ENCODE measurements around the gene APOC3. TPM values are rescaled to one million over a fixed set of nuclear protein-coding genes. Genes with fewer than 3 reads are reported as not detected.

Gene APOC3
- total and polyA plus RNA-seq, 8 donors = 0.32 to 2.1 (median 0.62) TPM; not detected in 3

DNA sequence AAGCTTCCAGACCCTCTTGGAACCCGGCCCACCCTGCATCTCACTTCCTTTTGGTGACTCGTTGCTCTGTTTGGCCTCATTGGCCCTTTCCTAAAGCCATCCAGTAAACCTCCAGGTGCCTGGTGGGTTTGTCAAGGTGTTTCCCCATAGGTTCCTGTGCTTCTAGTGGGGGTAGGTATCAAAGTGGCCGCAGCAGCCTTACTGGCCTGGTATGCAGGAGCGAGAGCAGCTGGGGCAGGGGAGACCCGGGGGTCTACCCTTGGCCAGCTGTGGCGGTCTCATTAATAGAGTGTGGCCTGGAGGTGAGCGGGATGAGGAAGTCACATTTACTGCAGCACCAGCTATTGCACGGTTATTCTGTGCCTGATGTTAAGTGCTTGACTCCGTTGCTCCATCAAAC lies 10.7 kb upstream of the APOC3 start:
- Histone ChIP-seq H3K4me3 (no peak overlapping the region), H3K27ac (no peak overlapping the region), H3K27me3 (no peaks in the 10 kb centered on the region), H3K36me3 (no peaks in the 10 kb centered on the region), H3K4me1 (no peaks in the 10 kb centered on the region), H3K9me3 (no peaks in the 10 kb centered on the region)
- intact Hi-C loops (cut with DNase I) = no loop called here
- TF ChIP-seq, protein P1, sequence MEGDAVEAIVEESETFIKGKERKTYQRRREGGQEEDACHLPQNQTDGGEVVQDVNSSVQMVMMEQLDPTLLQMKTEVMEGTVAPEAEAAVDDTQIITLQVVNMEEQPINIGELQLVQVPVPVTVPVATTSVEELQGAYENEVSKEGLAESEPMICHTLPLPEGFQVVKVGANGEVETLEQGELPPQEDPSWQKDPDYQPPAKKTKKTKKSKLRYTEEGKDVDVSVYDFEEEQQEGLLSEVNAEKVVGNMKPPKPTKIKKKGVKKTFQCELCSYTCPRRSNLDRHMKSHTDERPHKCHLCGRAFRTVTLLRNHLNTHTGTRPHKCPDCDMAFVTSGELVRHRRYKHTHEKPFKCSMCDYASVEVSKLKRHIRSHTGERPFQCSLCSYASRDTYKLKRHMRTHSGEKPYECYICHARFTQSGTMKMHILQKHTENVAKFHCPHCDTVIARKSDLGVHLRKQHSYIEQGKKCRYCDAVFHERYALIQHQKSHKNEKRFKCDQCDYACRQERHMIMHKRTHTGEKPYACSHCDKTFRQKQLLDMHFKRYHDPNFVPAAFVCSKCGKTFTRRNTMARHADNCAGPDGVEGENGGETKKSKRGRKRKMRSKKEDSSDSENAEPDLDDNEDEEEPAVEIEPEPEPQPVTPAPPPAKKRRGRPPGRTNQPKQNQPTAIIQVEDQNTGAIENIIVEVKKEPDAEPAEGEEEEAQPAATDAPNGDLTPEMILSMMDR (IDR thresholded peaks at IDR 0.05) = no peak
- DNase-seq = no peak
- no peak for ATAC-seq

DNA sequence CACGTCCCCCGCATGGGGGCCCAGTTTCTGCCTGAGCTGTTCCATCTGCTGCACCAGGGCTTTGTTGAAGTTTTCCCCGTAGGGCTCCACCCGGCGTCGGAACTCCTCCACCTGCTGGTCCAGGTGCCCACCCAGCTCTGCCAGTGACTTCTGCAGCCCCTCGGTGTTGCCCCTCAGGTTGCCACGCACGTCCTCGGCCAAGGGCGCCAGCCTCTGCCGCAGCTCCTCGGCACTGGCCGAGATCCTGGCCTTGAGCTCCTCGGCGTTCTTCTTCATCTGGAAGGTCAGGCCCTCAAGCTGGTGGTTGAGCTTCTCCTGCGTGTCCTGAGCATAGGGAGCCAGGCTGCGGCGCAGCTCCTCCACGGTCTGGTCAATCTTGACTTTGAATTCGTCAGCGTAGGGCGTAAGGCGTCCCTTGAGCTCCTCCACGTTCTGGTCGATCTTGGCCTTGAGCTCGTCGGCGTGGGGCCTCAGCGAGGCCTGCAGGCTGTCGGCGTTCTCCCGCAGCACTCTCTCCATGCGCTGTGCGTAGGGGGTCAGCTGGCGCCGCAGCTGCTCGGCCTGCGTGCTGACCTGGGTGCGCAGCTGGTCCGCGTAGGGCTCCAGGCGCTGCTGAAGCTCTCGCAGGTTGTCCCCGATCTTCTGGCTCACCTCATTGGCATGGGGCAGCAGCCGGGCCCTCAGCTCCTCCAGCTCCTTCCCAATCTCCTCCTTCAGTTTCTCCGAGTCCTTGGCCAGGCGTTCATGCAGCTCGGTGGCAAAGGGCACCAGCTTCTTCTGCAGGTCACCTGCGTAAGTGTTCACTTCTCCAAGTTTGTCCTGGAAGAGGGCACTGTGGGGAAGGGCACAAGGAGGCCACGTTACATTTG lies 8.4 kb upstream of the APOC3 start:
- intact Hi-C loops (cut with DNase I) = no loop called here
- no peak overlapping the region for H3K4me3 ChIP-seq
- no peak for DNase-seq
- no peaks in the 10 kb centered on the region for H3K27me3 ChIP-seq
- no peaks in the 10 kb centered on the region for H3K4me1 ChIP-seq
- TF ChIP-seq, protein P1 (IDR thresholded peaks at IDR 0.05) = no peak
- H3K36me3 ChIP-seq = no peaks in the 10 kb centered on the region
- no peak overlapping the region for H3K27ac ChIP-seq
- no peaks in the 10 kb centered on the region for H3K9me3 ChIP-seq
- no peak for ATAC-seq

DNA sequence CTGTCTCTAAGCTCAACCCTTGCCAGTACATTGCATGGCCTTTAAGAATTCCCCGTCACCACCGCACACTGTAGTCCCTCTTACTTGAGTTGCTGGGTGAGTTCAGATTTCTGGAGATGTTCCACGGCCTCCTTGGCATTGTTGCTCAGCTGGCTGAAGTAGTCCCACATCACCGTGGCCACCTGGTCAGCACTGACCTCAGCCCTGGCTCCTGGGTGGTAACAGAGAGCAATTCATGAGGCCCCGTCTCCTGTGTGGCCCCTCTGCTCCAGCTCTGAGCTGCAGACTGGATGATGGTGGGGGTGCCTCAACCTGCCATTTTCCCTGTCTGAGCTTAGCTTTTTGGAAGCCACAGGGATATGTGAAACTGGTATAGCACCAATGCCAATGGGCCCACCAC lies 7.1 kb upstream of the APOC3 start:
- Histone ChIP-seq H3K27me3 (no peaks in the 10 kb centered on the region), H3K27ac (no peak overlapping the region), H3K9me3 (no peaks in the 10 kb centered on the region), H3K4me3 (no peak overlapping the region), H3K36me3 (no peaks in the 10 kb centered on the region), H3K4me1 (no peaks in the 10 kb centered on the region)
- ATAC-seq = no peak
- TF ChIP-seq, protein P1 (IDR thresholded peaks at IDR 0.05) = no peak
- intact Hi-C loops (cut with DNase I) = no loop called here
- DNase-seq = no peak

DNA sequence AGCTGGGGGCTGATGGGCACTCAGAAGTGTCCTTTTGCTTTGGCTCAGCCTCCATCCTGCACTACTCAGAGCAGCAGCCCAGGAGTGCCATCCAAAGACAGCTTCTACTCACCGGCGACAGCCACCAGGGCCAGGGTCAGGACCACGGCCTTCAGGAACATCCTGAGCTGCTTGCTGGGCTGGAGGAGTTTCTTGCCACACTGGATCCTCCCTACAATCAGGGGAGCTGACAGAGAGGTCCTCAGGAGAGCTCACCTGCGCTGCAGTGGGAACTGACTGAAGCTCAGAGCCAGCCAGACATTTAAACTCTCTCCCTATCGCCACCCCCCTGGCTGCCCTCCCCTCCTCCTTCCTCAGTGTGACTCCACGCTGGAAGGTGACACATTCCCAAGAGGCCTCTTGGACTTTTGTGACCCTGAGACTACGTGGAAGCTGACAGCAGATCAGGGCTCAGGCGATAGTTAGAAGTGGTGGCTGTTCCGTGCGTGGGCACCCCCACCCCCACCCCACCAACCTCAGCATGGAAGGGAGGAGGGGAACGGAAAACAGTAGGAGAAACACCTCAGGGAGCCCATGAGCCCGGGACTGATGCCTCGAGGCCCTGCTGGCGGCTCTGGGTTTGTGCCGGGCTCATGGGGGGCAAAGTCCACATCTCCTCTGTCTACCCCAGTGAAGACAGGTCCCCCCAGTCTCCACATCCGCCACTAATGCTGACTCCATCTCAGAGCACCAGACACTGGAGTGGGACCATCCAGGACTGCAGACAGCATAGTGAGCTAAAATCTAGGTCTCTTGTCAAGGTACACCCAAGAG lies 6.5 kb upstream of the APOC3 start, which contains the start of gene APOA4:
Gene APOA4, minus strand, starts transcription at position 274 of the 813 bp plus-strand sequence. Its CDS starts 113 bp downstream, at position 161.
- no peaks in the 10 kb centered on the region for H3K36me3 ChIP-seq
- H3K9me3 ChIP-seq = no peaks in the 10 kb centered on the region
- no peaks in the 10 kb centered on the region for H3K4me1 ChIP-seq
- H3K27ac ChIP-seq = no peak within 1 kb of the TSS
- no peak for ATAC-seq
- intact Hi-C loops (cut with DNase I) = no loop called here
- TF ChIP-seq, protein P1 (IDR thresholded peaks at IDR 0.05) = no peak
- no peaks in the 10 kb centered on the region for H3K27me3 ChIP-seq
- no peak for DNase-seq
- H3K4me3 ChIP-seq = no peak within 1 kb of the TSS

DNA sequence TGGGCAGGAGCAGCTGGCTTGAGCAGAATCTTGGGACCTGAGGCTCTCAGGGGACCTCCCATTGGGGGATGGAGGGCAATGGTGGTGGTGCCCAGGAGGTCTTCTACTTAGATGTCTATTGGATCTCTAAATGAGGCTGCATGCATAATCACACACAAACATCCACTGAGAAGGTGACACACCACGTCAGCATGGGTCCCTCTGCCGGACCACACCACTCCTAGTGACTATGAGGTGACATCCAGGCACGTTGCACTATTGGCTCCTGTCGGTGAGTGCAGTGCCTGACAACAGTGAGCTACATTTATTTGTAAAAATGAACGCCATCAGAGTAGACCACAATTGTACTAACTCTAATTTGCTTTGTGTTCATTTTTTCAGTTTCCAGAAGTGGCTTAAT lies 4.3 kb upstream of the APOC3 start:
- intact Hi-C loops (cut with DNase I) = no loop called here
- H3K9me3 ChIP-seq = no peaks in the 10 kb centered on the region
- no peak overlapping the region for H3K4me3 ChIP-seq
- no peaks in the 10 kb centered on the region for H3K36me3 ChIP-seq
- DNase-seq = no peak
- H3K27me3 ChIP-seq = no peaks in the 10 kb centered on the region
- TF ChIP-seq, protein P1 (IDR thresholded peaks at IDR 0.05) = no peak
- no peak overlapping the region for H3K27ac ChIP-seq
- no peak for ATAC-seq
- peaks cover 0 to 3% of the 10 kb centered on the region in 2 donors for H3K4me1 ChIP-seq

Data from left lung (tissue), 10 donors.